Mesothelial cell of epicardium (in vitro differentiated cells): ENCODE measurements around the gene CCBE1. TPM values are rescaled to one million over a fixed set of nuclear protein-coding genes. Genes with fewer than 3 reads are reported as not detected.

Source experiments
- DNase-seq, 2 experiments: peaks; one replicate each; pipeline ENCODE4 v3.0.0; 2021; ENCODE audit warnings: low spot score in 2 of 2; ENCODE audit not compliant: unreplicated experiment in 2 of 2
- H3K27ac Mint-ChIP-seq: 2 replicates; pipeline ENCODE4 v1.8.0; 2021; ENCODE audit warnings: mixed read lengths
- H3K27me3 Mint-ChIP-seq: 2 replicates; pipeline ENCODE4 v1.8.0; 2021; ENCODE audit warnings: low read depth, mixed read lengths
- H3K36me3 Mint-ChIP-seq: 2 replicates; pipeline ENCODE4 v1.8.0; 2021; ENCODE audit warnings: mixed read lengths
- H3K4me1 Mint-ChIP-seq: 2 replicates; pipeline ENCODE4 v1.8.0; 2021; ENCODE audit warnings: mixed read lengths
- H3K4me3 Mint-ChIP-seq: 2 replicates; pipeline ENCODE4 v1.8.0; 2021; ENCODE audit warnings: mild to moderate bottlenecking, moderate library complexity, mixed read lengths
- H3K9me3 Mint-ChIP-seq: 2 replicates; pipeline ENCODE4 v1.8.0; 2021; ENCODE audit warnings: mixed read lengths
- CTCF ChIP-seq: fragments of 200-600 bp; sonication (generic); IDR thresholded peaks from one replicate; pipeline ENCODE4 v1.5.0; 2021; ENCODE audit warnings: antibody characterized with exemption; ENCODE audit not compliant: unreplicated experiment
- total RNA-seq: library from RNA; stranded (reverse); gene quantifications from 3 replicates; pipeline ENCODE4 v1.2.1, GENCODE V29; 2021

The CCBE1 gene
- total RNA-seq, 1 donor from 2014 or later: 71.1 TPM

- Mint-ChIP-seq H3K4me3 (no peak overlapping the region), H3K27ac (peak overlapping the region; percentile 4), H3K9me3 (peaks cover 10% of the 10 kb centered on the region), H3K36me3 (peaks cover 9% of the 10 kb centered on the region), H3K27me3 (peaks cover 3% of the 10 kb centered on the region), H3K4me1 (peaks cover 41% of the 10 kb centered on the region)
- TF ChIP-seq CTCF: no peak
- no peak for DNase-seq
Observed at GRCh38 chr18:59536166-59536565, 161.1 kb downstream of the CCBE1 start.

- Mint-ChIP-seq H3K27me3 (peaks cover 6% of the 10 kb centered on the region), H3K27ac (peak overlapping the region; percentile 49), H3K4me3 (no peak overlapping the region), H3K4me1 (peaks cover 31% of the 10 kb centered on the region), H3K36me3 (peaks cover 9% of the 10 kb centered on the region), H3K9me3 (peaks cover 10% of the 10 kb centered on the region)
- no peak for TF ChIP-seq CTCF
- no peak for DNase-seq
Observed at GRCh38 chr18:59535055-59535454, 162.2 kb downstream of the CCBE1 start.

GRCh38 chr18:59528866-59529265, 168.4 kb downstream of the CCBE1 start:
- H3K4me1 Mint-ChIP-seq: peaks cover 13% of the 10 kb centered on the region
- DNase-seq: no peak

GRCh38 chr18:59520562-59521355, 176.5 kb downstream of the CCBE1 start:
- Mint-ChIP-seq H3K27me3 (no peaks in the 10 kb centered on the region), H3K4me3 (no peak overlapping the region), H3K4me1 (peaks cover 25% of the 10 kb centered on the region), H3K27ac (no peak overlapping the region), H3K36me3 (peaks cover 9% of the 10 kb centered on the region), H3K9me3 (peaks cover 13% of the 10 kb centered on the region)
- no peak for TF ChIP-seq CTCF
- no peak for DNase-seq

More at GRCh38 chr18:59528866-59529265, 168.4 kb downstream of the CCBE1 start:
- Mint-ChIP-seq H3K27ac (no peak overlapping the region), H3K27me3 (peaks cover 2% of the 10 kb centered on the region), H3K4me3 (no peak overlapping the region), H3K36me3 (peaks cover 24% of the 10 kb centered on the region), H3K9me3 (peaks cover 36% of the 10 kb centered on the region)
- no peak for TF ChIP-seq CTCF

- no peak for TF ChIP-seq CTCF
- Mint-ChIP-seq H3K27me3 (no peaks in the 10 kb centered on the region), H3K4me3 (no peak overlapping the region), H3K9me3 (no peaks in the 10 kb centered on the region), H3K36me3 (peaks cover 2% of the 10 kb centered on the region), H3K27ac (peak overlapping the region; percentile 12), H3K4me1 (peaks cover 36% of the 10 kb centered on the region)
- DNase-seq: no peak
Observed at GRCh38 chr18:59518705-59519104, 178.5 kb downstream of the CCBE1 start.
